ENCODE data around the gene EFTUD2. TPM values are rescaled to one million over a fixed set of nuclear protein-coding genes. Genes with fewer than 3 reads are reported as not detected.

The EFTUD2 gene
- total and polyA plus RNA-seq, 4 donors, result 19.8 to 84.3 (median 33.3) TPM

- H3K27me3 ChIP-seq (ENCODE audit: control insufficient read depth in 4 of 4, insufficient read depth in 4 of 4, low read length in 3 of 4), result no peaks in the 10 kb centered on the region
- H3K36me3 ChIP-seq (ENCODE audit: control insufficient read depth in 4 of 4, insufficient read depth in 3 of 4, low read depth in 1 of 4, low read length in 3 of 4), result peaks cover 13 to 74% (median 51%) of the 10 kb centered on the region in 4 donors
- H3K4me3 ChIP-seq (ENCODE audit: low read depth in 1 of 3, low read length in 3 of 3), result no peak overlapping the region
- no peak for DNase-seq (ENCODE audit: low spot score)
- 93% methylated on average over 12 of the region's 12 CpGs for WGBS
- no peak overlapping the region for H3K9ac ChIP-seq (ENCODE audit: low read depth in 1 of 2, low read length in 2 of 2)
- TF ChIP-seq, protein P1, sequence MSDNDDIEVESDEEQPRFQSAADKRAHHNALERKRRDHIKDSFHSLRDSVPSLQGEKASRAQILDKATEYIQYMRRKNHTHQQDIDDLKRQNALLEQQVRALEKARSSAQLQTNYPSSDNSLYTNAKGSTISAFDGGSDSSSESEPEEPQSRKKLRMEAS (IDR thresholded peaks at IDR 0.05), result no peak
- TF ChIP-seq RAD21 (IDR thresholded peaks at IDR 0.05), result no peak
- TF ChIP-seq RXRA (IDR thresholded peaks at IDR 0.05), result no peak
- TF ChIP-seq FOXA1 (IDR thresholded peaks at IDR 0.05), result no peak
- no peak for TF ChIP-seq YY1 (IDR thresholded peaks at IDR 0.05)
- TF ChIP-seq, protein P2, sequence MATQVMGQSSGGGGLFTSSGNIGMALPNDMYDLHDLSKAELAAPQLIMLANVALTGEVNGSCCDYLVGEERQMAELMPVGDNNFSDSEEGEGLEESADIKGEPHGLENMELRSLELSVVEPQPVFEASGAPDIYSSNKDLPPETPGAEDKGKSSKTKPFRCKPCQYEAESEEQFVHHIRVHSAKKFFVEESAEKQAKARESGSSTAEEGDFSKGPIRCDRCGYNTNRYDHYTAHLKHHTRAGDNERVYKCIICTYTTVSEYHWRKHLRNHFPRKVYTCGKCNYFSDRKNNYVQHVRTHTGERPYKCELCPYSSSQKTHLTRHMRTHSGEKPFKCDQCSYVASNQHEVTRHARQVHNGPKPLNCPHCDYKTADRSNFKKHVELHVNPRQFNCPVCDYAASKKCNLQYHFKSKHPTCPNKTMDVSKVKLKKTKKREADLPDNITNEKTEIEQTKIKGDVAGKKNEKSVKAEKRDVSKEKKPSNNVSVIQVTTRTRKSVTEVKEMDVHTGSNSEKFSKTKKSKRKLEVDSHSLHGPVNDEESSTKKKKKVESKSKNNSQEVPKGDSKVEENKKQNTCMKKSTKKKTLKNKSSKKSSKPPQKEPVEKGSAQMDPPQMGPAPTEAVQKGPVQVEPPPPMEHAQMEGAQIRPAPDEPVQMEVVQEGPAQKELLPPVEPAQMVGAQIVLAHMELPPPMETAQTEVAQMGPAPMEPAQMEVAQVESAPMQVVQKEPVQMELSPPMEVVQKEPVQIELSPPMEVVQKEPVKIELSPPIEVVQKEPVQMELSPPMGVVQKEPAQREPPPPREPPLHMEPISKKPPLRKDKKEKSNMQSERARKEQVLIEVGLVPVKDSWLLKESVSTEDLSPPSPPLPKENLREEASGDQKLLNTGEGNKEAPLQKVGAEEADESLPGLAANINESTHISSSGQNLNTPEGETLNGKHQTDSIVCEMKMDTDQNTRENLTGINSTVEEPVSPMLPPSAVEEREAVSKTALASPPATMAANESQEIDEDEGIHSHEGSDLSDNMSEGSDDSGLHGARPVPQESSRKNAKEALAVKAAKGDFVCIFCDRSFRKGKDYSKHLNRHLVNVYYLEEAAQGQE (IDR thresholded peaks at IDR 0.05), result no peak
- TF ChIP-seq TAF1 (conservative IDR thresholded peaks at IDR 0.05), result no peak
- H3K4me1 ChIP-seq (ENCODE audit: control insufficient read depth in 4 of 4, insufficient read depth in 4 of 4, low read length in 3 of 4), result no peaks in the 10 kb centered on the region
- no peaks in the 10 kb centered on the region for H3K9me3 ChIP-seq (ENCODE audit: control insufficient read depth in 4 of 4, low read length in 3 of 4)
- no peak overlapping the region for H3K27ac ChIP-seq (ENCODE audit: low read depth in 1 of 2, low read length in 2 of 2)
Measured at GRCh38 chr17:44871556-44871955, 27.7 kb downstream of the EFTUD2 start.

DNA sequence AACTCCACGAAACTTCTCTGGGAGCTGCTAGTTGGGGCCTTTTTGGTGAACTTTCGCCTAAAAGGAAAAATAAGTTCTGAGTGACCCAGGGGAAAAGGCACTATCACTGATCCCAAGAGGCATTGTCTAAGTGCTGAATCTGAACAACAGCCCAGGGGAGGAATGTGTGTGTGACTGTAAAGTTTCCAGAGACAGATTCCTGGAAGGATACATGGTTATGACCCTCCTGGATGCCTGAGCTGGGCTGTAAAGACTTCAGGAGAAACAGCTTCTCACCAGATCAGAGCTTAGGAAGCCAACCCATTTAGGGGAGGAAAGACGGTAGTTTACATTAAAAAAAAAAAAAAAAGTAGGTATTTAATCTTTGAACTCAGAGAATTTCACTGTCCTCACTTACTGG, 31.4 kb downstream of the EFTUD2 start:
- H3K9me3 ChIP-seq (ENCODE audit: control insufficient read depth in 4 of 4, low read length in 3 of 4), result no peaks in the 10 kb centered on the region
- peaks cover 0 to under 1% (median 0%) of the 10 kb centered on the region in 4 donors for H3K4me1 ChIP-seq (ENCODE audit: control insufficient read depth in 4 of 4, insufficient read depth in 4 of 4, low read length in 3 of 4)
- no peak overlapping the region for H3K4me3 ChIP-seq (ENCODE audit: low read depth in 1 of 3, low read length in 3 of 3)
- TF ChIP-seq HNF4A (conservative IDR thresholded peaks at IDR 0.05) (no peak), NR2F2 (IDR thresholded peaks at IDR 0.05) (no peak), JUND (IDR thresholded peaks at IDR 0.05) (no peak), ZBTB33 (IDR thresholded peaks at IDR 0.05) (no peak), RXRA (IDR thresholded peaks at IDR 0.05) (no peak), FOXA1 (IDR thresholded peaks at IDR 0.05) (no peak)
- TF ChIP-seq, protein P3, sequence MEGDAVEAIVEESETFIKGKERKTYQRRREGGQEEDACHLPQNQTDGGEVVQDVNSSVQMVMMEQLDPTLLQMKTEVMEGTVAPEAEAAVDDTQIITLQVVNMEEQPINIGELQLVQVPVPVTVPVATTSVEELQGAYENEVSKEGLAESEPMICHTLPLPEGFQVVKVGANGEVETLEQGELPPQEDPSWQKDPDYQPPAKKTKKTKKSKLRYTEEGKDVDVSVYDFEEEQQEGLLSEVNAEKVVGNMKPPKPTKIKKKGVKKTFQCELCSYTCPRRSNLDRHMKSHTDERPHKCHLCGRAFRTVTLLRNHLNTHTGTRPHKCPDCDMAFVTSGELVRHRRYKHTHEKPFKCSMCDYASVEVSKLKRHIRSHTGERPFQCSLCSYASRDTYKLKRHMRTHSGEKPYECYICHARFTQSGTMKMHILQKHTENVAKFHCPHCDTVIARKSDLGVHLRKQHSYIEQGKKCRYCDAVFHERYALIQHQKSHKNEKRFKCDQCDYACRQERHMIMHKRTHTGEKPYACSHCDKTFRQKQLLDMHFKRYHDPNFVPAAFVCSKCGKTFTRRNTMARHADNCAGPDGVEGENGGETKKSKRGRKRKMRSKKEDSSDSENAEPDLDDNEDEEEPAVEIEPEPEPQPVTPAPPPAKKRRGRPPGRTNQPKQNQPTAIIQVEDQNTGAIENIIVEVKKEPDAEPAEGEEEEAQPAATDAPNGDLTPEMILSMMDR (IDR thresholded peaks at IDR 0.05; ENCODE audit: low read depth, low read length, missing input control), result no peak
- DNase-seq (ENCODE audit: low spot score), result no peak
- H3K36me3 ChIP-seq (ENCODE audit: control insufficient read depth in 4 of 4, insufficient read depth in 3 of 4, low read depth in 1 of 4, low read length in 3 of 4), result peaks cover 11 to 74% (median 51%) of the 10 kb centered on the region in 4 donors
- WGBS, result 95% methylated on average over 3 of the region's 3 CpGs
- H3K27me3 ChIP-seq (ENCODE audit: control insufficient read depth in 4 of 4, insufficient read depth in 4 of 4, low read length in 3 of 4), result no peaks in the 10 kb centered on the region
- no peak overlapping the region for H3K9ac ChIP-seq (ENCODE audit: low read depth in 1 of 2, low read length in 2 of 2)
- no peak overlapping the region for H3K27ac ChIP-seq (ENCODE audit: low read depth in 1 of 2, low read length in 2 of 2)

Data from liver (tissue), 9 donors.